LNCAP (cell line): Measurements from ENCODE around the gene MKX.

Experiments used
- TF ChIP-seq, protein P1 (sequence below): fragments of 450-650 bp; IDR thresholded peaks from 2 replicates; pipeline ENCODE4 v1.5.1; 2017; ENCODE audit warnings: mild to moderate bottlenecking

MKX gene, protein sequence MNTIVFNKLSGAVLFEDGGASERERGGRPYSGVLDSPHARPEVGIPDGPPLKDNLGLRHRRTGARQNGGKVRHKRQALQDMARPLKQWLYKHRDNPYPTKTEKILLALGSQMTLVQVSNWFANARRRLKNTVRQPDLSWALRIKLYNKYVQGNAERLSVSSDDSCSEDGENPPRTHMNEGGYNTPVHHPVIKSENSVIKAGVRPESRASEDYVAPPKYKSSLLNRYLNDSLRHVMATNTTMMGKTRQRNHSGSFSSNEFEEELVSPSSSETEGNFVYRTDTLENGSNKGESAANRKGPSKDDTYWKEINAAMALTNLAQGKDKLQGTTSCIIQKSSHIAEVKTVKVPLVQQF

DNA sequence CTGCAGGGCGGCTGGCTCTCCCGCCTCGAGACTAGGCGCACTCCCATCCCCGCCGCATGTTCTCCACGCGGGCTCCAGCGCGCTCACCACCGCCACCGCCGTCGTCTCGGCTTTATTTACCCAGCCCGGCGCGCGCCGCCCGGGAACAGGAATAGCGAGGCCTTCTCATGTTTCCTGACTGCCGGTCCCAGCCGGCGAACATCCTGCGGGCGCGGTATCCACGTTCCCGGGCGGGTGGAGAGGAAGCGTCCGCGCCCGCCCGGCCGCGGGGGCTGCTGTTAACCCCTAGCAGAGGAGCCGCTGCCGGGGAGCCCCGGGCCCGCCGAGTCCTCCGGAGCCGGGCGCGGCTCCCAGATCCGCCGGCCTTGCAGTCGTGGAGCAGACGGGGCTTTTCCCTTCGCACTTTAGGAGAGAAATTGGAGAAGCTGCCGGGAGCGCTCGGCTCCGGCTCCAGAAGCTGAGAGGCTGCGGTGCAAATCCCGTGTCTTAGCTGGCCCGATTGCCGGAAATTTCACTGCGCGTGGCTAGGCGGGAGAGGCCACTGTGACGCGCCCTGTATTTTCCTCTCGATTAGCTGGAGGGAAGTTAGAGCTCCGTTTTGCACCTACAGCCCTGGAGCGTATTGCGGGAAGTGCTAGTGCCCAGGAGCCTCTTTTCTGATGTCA lies at the start of gene MKX:
Gene MKX, minus strand, starts transcription at position 88 of the 665 bp plus-strand sequence. CDS start 2,404 bp downstream, outside the sequence.
- TF ChIP-seq, protein P1, sequence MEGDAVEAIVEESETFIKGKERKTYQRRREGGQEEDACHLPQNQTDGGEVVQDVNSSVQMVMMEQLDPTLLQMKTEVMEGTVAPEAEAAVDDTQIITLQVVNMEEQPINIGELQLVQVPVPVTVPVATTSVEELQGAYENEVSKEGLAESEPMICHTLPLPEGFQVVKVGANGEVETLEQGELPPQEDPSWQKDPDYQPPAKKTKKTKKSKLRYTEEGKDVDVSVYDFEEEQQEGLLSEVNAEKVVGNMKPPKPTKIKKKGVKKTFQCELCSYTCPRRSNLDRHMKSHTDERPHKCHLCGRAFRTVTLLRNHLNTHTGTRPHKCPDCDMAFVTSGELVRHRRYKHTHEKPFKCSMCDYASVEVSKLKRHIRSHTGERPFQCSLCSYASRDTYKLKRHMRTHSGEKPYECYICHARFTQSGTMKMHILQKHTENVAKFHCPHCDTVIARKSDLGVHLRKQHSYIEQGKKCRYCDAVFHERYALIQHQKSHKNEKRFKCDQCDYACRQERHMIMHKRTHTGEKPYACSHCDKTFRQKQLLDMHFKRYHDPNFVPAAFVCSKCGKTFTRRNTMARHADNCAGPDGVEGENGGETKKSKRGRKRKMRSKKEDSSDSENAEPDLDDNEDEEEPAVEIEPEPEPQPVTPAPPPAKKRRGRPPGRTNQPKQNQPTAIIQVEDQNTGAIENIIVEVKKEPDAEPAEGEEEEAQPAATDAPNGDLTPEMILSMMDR = no peak

DNA sequence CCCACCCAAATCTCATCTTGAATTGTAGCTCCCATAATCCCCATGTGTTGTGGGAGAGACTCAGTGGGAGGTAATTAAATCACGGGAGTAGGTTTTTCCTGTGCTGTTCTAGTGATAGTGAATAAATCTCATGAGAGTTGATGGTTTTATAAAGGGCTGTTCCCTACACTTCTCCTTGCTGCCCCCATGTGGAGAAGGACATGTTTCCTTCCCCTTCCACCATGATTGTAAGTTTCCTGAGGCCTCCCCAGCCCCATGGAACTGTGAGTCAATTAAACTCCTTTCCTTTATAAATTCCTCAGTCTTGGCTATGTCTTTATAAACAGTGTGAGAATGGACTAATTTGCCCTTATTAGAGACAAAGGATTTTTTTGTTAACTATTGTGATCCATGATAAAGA lies 48.5 kb upstream of the MKX start:
- TF ChIP-seq, protein P1 = peak; percentile 40; the same call in 1 of the 2 replicates

DNA sequence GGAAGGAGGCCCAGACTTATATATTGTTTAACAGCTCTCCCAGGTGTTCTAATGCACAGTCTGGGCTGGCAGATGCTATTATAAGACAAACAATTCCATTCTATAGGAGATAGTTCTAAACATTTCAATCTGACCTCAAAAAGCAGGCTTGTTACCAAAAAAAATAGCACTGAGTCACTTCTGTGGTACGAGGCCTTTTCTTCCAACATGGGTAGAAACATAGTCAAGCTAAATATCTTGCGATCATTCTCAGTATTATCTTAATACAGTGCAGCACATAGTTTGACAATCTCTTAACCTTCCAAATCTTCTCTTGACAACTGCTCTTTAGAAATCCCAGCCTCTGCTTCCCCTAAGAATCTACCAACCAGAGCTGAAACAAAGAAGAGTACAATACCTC lies 46.6 kb upstream of the MKX start:
- TF ChIP-seq, protein P1 = no peak

DNA sequence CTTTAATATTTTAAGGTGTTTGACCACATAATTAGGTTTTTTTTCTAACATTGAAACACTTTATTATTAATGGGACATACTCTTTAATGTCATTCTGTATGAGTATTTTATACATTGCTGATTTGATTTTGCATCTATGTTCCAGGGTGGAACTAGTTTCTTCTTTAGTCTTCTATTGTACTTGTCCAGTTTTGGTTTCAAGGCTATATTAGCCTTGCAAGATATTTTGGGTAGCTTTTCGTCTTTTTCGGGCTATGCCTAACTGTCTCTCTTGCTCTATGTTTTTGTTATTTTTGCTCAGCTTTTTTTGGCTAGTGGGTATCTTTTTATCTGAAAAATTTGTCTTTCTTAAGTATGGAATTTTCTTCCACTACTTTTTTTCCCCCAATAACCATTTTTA lies 38.7 kb upstream of the MKX start:
- TF ChIP-seq, protein P1 = no peak

DNA sequence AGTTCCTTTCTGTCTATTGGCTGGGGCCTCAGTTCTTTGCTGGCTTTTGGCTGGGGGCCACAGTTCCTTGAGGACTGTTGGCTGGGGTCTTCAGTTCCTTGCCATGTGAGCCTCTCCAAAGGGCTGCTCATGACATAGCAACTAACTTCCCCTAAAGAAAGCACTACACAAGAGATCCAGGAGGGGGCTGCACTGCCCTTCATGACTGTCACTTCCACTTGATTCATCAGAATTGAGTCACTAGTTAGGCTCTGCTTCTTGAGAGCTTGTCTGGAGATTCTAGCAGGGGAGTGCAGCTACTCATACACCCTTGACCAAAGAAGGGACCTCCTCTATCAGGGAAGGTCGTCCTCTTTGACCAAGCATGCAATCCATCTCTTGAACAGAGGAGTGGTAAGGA lies 38.0 kb upstream of the MKX start:
- TF ChIP-seq, protein P1 = no peak

DNA sequence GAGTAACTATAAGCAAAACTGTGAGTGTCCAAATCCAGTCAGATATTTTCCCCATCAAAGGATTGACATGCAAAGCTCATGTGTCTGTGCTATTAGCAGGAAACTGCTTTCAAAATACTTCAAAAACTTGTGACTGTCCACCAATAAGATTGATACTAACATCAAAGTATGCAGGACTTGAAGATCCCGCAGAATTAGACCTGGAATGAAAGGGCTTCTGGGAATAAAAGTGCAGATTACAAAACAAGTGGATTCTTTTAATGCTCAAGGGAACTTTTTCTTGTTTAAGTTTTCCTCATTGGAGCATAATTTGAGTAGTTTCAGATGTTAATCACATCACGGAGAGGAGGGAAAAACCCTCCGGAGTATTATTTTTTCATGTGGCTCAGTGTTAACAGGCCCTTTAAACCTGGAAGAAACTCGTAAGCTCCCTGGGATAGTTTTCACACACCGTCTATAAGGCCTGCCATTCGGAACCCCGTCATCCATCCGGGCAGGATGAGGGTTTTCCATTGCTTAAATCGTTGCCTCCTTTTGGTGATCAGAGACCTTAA lies 33.9 kb upstream of the MKX start:
- TF ChIP-seq, protein P1 = no peak

DNA sequence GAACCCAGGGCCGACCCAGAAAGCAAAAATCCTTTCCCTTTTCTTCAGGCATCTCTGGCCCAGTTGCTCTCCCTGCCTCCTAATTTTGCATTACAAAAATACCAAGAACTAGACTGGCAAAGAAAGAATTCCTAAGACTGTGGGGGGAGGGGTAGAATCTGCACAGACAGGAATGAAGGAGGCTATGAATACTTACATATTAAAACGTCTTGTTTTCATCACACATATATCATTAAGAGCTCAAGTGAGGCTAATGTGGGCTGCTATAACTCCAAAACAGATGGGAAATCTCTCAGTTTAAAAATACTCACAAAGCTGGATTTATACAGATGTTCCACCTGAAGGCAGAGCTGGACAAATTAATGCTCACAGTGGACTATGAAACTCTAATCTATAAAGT lies 29.2 kb upstream of the MKX start:
- TF ChIP-seq, protein P1 = no peak
